Measurements from ENCODE around the gene CIAO3. TPM values are rescaled to one million over a fixed set of nuclear protein-coding genes. Genes with fewer than 3 reads are reported as not detected.

Gene CIAO3
- total RNA-seq, 1 donor from 2014 or later: 43.1 TPM

- H3K4me1 Mint-ChIP-seq: peaks cover 16% of the 10 kb centered on the region
- H3K27me3 Mint-ChIP-seq: no peaks in the 10 kb centered on the region
- no peak for TF ChIP-seq CTCF (IDR thresholded peaks at IDR 0.05)
- POLR2A ChIA-PET: interaction anchor here (0.6 to 4.4 kb wide), 12 partner anchors 8 to 339 kb away, joined by 3 to 34 read pairs (median 6); partner anchors contain the start of genes CHTF18, CIAO3, JMJD8 and RHOT2
- ATAC-seq (ENCODE audit: low read depth) (no peak), DNase-seq (no peak)
- CTCF ChIA-PET: interaction anchor here (0.9 to 2.3 kb wide), 4 partner anchors 10 to 66 kb away, joined by 3 to 12 read pairs (median 8); partner anchors contain the start of genes CHTF18, CIAO3 and RPUSD1
- no peaks in the 10 kb centered on the region for H3K9me3 Mint-ChIP-seq
- H3K27ac Mint-ChIP-seq: peak overlapping the region; percentile 35
- intact Hi-C loops (cut with micrococcal nuclease): loop anchor here (2.0 to 5.0 kb wide), 3 partner anchors 37 to 250 kb away; partner anchors contain the start of genes JMJD8 and LMF1
- H3K4me3 Mint-ChIP-seq: peak overlapping the region; percentile 60
- H3K36me3 Mint-ChIP-seq (ENCODE audit: low read depth): peaks cover 3% of the 10 kb centered on the region
Measured at GRCh38 chr16:721765-722540, 18.8 kb downstream of the CIAO3 start.

- Mint-ChIP-seq H3K4me3 (peak within 1 kb of the TSS; percentile 80), H3K27ac (peak within 1 kb of the TSS; percentile 73), H3K9me3 (no peaks in the 10 kb centered on the region), H3K4me1 (peaks cover 19% of the 10 kb centered on the region), H3K36me3 (ENCODE audit: low read depth) (peaks cover 3% of the 10 kb centered on the region), H3K27me3 (peaks cover 3% of the 10 kb centered on the region)
- DNase-seq: peak; percentile 89
- intact Hi-C loops (cut with micrococcal nuclease): loop anchor here (2.0 to 5.0 kb wide), 3 partner anchors 36 to 251 kb away; partner anchors contain the start of genes JMJD8 and LMF1
- ChIA-PET CTCF (interaction anchor here (0.9 to 2.3 kb wide), 6 partner anchors 9 to 67 kb away, joined by 3 to 12 read pairs (median 5); partner anchors contain the start of genes CHTF18, CIAO3 and RPUSD1), POLR2A (interaction anchor here (0.6 to 4.4 kb wide), 15 partner anchors 9 to 338 kb away, joined by 3 to 34 read pairs (median 5); partner anchors contain the start of genes CHTF18, CIAO3, RHOT2 and RPUSD1)
- TF ChIP-seq CTCF (IDR thresholded peaks at IDR 0.05): no peak
- peak; percentile 90 for ATAC-seq (ENCODE audit: low read depth)
Measured at GRCh38 chr16:720990-721764, 19.6 kb downstream of the CIAO3 start, which contains the start of gene ANTKMT. TSS of gene ANTKMT (plus strand) at chr16:721146. CDS start at chr16:721275, 129 bp downstream.

GRCh38 chr16:720447-720989 lies 20.3 kb downstream of the CIAO3 start:
- CTCF ChIA-PET: interaction anchor here (0.9 to 2.3 kb wide), 6 partner anchors 8 to 66 kb away, joined by 3 to 12 read pairs (median 5); partner anchors contain the start of gene CIAO3
- H3K4me3 Mint-ChIP-seq: peak overlapping the region; percentile 80
- peaks cover 3% of the 10 kb centered on the region for H3K27me3 Mint-ChIP-seq
- peak overlapping the region; percentile 73 for H3K27ac Mint-ChIP-seq
- intact Hi-C loops (cut with micrococcal nuclease): loop anchor here (2.0 to 5.0 kb wide), 3 partner anchors 36 to 252 kb away; partner anchors contain the start of genes JMJD8 and LMF1
- no peaks in the 10 kb centered on the region for H3K9me3 Mint-ChIP-seq
- POLR2A ChIA-PET: interaction anchor here (0.9 to 4.4 kb wide), 11 partner anchors 8 to 338 kb away, joined by 3 to 34 read pairs (median 6); partner anchors contain the start of genes CHTF18, CIAO3, RHOT2 and RPUSD1
- H3K36me3 Mint-ChIP-seq (ENCODE audit: low read depth): peaks cover 3% of the 10 kb centered on the region
- peaks cover 20% of the 10 kb centered on the region for H3K4me1 Mint-ChIP-seq
- peak; percentile 7 for ATAC-seq (ENCODE audit: low read depth)
- no peak for TF ChIP-seq CTCF (IDR thresholded peaks at IDR 0.05)
- DNase-seq: no peak

- Mint-ChIP-seq H3K4me1 (peaks cover 20% of the 10 kb centered on the region), H3K9me3 (no peaks in the 10 kb centered on the region), H3K27ac (peak overlapping the region; percentile 73), H3K27me3 (peaks cover 3% of the 10 kb centered on the region), H3K4me3 (peak overlapping the region; percentile 80), H3K36me3 (ENCODE audit: low read depth) (peaks cover 3% of the 10 kb centered on the region)
- DNase-seq (no peak), ATAC-seq (ENCODE audit: low read depth) (no peak)
- intact Hi-C loops (cut with micrococcal nuclease): loop anchor here (2.0 to 5.0 kb wide), 3 partner anchors 35 to 252 kb away; partner anchors contain the start of genes JMJD8 and LMF1
- TF ChIP-seq CTCF (IDR thresholded peaks at IDR 0.05): no peak
- ChIA-PET CTCF (interaction anchor here (0.9 to 2.2 kb wide), 5 partner anchors 8 to 67 kb away, joined by 3 to 11 read pairs (median 4); partner anchors contain the start of gene CIAO3), POLR2A (interaction anchor here (1.6 to 4.4 kb wide), 4 partner anchors 10 to 68 kb away, joined by 8 to 34 read pairs (median 20); partner anchors contain the start of genes CHTF18, RPUSD1 and WDR24)
Measured at GRCh38 chr16:719815-720446, 20.9 kb downstream of the CIAO3 start.

Measured in activated B cell treated with CpG ODN at 0.5 μM for 24 hours (primary cell).